ENCODE measurements around the gene CCSER2. TPM values are rescaled to one million over a fixed set of nuclear protein-coding genes. Genes with fewer than 3 reads are reported as not detected.
A peak's percentile ranks its signal among the peaks of the same experiment; 100 is the strongest.

Gene CCSER2
- total RNA-seq, 1 experiment from 2014 or later: 45.0 TPM

DNA sequence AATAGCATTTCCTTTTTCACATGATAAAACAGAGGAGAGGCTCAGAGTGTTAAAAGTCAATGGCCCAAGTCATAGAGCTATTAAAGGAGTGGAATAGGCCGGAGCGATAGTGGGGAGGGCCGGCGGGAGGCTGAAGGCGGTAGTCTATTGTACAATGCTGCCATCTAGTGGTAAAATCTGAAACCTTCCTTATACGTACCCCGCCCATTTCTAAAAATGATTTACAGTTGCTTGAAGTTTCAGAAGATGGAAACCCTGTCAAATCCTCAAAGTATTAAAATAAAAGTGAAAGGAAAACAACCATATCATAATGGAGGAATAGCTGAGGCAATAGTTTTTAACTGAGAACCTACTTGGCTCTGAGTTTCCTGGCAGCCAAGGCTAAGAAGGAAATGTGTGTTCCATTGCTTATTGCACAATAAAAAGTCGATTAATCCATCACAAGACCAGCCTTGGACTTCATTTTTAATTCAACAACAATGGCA is 209.1 kb downstream of the CCSER2 start:
- DNase-seq (ENCODE audit: low read depth in 1 of 2, low spot score in 2 of 2): peak; percentile 61 to 67
- Histone ChIP-seq H3K36me3 (peaks cover 8% of the 10 kb centered on the region; the same call in 1 of the 2 replicates), H3K4me3 (no peak overlapping the region), H3K27ac (no peak overlapping the region), H3K9me3 (replicated peaks) (peaks cover 27% of the 10 kb centered on the region), H3K4me1 (replicated peaks) (peaks cover 43% of the 10 kb centered on the region), H3K27me3 (replicated peaks) (no peaks in the 10 kb centered on the region)

DNA sequence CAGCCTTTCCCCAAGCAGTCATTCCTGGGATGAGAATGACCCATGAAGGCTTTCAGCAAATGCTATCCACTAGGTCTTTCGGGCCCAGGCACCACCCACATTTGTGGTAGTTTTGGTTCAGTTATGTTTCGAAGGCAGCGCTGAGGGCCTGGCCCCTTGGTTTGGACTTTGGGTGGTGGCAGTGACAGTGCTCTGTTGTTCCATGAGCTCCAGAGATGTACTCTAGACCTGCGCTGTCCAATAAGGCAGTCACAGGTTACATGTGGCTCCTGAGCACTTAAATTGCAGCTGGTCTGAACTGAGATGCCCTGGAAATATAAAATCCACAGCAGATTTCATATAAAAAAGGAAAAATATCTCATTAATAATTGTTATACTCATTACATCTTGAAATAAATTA is 209.6 kb downstream of the CCSER2 start:
- no peak for DNase-seq (ENCODE audit: low read depth in 1 of 2, low spot score in 2 of 2)
- Histone ChIP-seq H3K27me3 (replicated peaks) (no peaks in the 10 kb centered on the region), H3K36me3 (peaks cover 8% of the 10 kb centered on the region; the same call in 1 of the 2 replicates), H3K4me3 (no peak overlapping the region), H3K27ac (no peak overlapping the region), H3K4me1 (replicated peaks) (peaks cover 43% of the 10 kb centered on the region), H3K9me3 (replicated peaks) (peaks cover 27% of the 10 kb centered on the region)

DNA sequence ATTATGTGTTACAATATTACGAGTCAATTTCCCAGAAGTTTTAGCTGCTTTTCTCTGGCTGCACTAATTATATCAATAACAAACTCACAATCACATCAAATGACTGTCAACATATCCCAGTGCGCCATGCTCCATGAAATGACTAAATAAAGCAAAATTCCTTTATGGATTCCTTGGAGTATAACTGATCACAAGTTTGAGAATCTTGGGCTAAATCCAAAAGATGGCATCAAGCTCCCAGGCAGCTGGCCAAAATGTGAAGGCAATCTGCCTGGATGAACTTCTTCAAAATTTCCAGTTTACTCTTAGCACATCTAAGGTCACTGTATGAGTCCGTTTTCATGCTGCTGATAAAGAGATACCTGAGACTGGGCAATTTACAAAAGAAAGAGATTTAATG is 210.8 kb downstream of the CCSER2 start:
- H3K9me3 ChIP-seq (replicated peaks): peaks cover 27% of the 10 kb centered on the region
- DNase-seq (ENCODE audit: low read depth in 1 of 2, low spot score in 2 of 2): no peak
- H3K27me3 ChIP-seq (replicated peaks): no peaks in the 10 kb centered on the region
- H3K4me3 ChIP-seq: no peak overlapping the region
- H3K36me3 ChIP-seq: peaks cover 8% of the 10 kb centered on the region; the same call in 1 of the 2 replicates
- H3K4me1 ChIP-seq (replicated peaks): peaks cover 47% of the 10 kb centered on the region
- peak overlapping the region; percentile 99 for H3K27ac ChIP-seq

DNA sequence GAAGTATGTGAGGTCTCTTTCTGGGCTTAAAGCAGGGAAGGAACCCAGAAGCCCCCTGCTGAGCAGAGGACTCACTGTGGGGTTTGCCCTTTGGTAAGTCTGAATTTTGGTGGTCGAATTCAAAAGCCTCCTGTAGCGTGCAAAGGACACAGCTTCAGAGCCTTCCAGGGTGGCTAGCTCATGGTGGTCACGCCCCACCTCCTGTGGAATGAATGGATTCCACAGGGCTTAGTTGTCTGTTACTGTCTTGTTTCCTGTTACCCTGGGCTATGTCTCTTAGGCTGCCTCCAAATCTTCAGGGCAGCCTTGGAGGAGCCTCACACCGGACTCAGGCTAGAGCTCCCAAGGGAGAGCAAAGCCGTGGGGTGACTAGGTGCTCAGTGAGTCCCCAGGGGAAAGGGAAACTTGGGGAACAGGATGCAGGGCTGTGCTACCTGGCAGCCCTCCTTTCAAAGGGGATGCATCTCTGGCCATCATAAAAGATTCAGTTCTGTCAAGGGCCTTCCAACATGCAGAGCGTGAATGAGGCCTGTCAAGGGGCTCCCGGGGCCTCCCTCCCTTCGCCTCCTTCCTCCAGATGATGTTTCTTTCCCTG is 211.7 kb downstream of the CCSER2 start:
- peak overlapping the region; percentile 99 for H3K27ac ChIP-seq
- no peak overlapping the region for H3K4me3 ChIP-seq
- H3K27me3 ChIP-seq (replicated peaks): no peaks in the 10 kb centered on the region
- peaks cover 27% of the 10 kb centered on the region for H3K9me3 ChIP-seq (replicated peaks)
- peaks cover 42% of the 10 kb centered on the region for H3K4me1 ChIP-seq (replicated peaks)
- peak; percentile 95 to 96 for DNase-seq (ENCODE audit: low read depth in 1 of 2, low spot score in 2 of 2)
- peaks cover 8% of the 10 kb centered on the region; the same call in 1 of the 2 replicates for H3K36me3 ChIP-seq

DNA sequence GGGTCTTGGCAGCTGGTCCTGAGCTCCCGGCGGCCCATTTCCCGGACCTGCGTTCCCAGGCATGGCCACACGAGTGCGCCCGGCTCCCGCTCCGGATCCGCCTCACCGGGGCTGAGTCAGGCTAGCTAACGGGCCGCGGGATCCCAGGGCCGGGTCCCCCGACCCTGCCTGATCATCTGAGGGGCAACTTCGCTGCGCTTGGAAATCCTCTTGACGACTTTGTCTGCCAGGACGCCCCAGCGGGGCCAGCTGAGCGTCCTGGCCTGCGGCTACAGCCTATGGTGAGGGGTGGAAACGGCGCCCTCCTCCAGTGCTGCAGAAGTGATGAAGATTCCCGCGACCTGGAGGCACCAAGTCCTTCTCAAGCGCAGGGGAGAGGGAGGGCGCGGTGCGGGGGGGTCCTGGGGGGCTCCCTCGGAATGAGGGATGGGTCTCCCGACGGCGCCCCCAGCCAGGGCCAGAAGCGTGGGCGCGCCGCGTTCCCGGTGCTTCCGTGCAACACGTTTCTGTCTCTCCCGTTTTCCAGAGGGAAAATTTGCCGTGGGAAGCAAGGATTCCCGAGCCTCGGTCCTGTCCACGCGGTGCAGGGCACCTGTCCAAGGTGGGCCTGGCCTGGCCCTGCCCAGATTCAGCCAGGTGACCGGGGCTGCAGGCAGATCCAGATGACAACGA is 212.4 kb downstream of the CCSER2 start:
- peaks cover 42% of the 10 kb centered on the region for H3K4me1 ChIP-seq (replicated peaks)
- peak in 1 of 2 experiments; percentile 74 for DNase-seq (ENCODE audit: low read depth in 1 of 2, low spot score in 2 of 2)
- peak overlapping the region; percentile 99 for H3K27ac ChIP-seq
- no peaks in the 10 kb centered on the region for H3K27me3 ChIP-seq (replicated peaks)
- peaks cover 27% of the 10 kb centered on the region for H3K9me3 ChIP-seq (replicated peaks)
- H3K36me3 ChIP-seq: peaks cover 8% of the 10 kb centered on the region; the same call in 1 of the 2 replicates
- no peak overlapping the region for H3K4me3 ChIP-seq

DNA sequence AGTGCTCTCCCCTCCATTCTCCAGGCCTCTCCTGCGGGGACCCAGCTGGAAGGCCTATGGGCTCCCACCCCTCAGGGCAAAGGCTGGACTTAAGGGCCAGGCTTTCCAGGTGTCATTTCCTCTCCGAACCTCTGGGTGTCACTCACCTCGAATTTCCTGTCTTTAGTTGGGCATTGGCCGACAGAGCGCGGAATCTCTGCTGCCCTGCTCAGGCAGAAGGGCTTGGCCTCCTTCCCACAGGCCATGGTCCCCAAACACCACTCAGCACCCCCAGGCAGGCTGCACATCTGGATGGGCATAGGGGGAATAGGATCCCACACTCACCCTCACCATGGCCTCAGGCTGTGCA is 212.9 kb downstream of the CCSER2 start:
- DNase-seq (ENCODE audit: low read depth in 1 of 2, low spot score in 2 of 2): no peak
- peak overlapping the region; percentile 99 for H3K27ac ChIP-seq
- H3K9me3 ChIP-seq (replicated peaks): peaks cover 27% of the 10 kb centered on the region
- H3K4me1 ChIP-seq (replicated peaks): peaks cover 42% of the 10 kb centered on the region
- no peaks in the 10 kb centered on the region for H3K27me3 ChIP-seq (replicated peaks)
- peaks cover 8% of the 10 kb centered on the region; the same call in 1 of the 2 replicates for H3K36me3 ChIP-seq
- no peak overlapping the region for H3K4me3 ChIP-seq

DNA sequence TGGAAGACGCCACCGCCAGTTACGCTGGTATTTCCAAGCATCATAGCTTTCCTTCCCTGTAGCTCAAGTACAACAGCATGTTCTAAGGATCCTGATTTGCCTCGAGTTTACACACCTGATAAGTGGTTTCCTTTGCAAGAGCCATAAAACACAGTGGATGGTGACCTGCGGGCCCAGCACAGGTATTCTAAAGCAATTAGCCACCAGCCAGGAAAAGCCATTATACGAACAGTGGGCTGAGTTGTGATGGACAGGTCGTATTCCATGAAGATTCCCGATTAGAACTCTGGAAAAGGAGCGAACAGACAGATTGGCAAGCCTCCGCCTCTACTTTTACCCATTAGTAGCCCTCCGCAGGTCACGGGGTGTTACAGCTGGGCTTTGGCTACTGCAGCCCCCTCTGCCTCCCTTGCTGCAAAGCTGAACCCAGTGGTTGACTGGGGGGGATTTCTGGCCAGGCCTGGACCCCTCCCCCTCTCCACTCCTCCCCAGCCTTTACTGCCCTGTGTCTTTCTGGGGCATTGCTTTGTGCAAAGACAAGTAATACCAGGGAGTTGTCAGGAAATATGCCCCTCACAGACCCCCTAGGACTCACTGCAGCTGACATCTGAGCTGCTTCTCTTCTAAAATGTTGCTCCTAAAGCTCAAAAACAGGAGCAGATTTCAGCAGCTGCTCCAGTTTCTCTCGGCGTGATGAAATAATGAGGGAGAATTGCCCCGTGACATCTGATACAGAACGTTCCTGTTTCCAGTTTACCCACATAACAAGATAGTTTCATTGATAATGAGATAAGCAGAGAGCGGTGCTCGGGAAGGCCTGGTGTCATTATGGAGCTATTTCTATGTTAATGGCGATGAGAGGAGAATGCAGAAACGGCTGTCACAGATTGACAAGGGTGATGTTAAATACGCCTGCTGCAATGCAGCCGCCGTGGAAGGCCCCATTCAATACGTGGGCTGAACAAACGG is 214.4 kb downstream of the CCSER2 start:
- H3K4me3 ChIP-seq: no peak overlapping the region
- no peaks in the 10 kb centered on the region for H3K27me3 ChIP-seq (replicated peaks)
- peaks cover 8% of the 10 kb centered on the region; the same call in 1 of the 2 replicates for H3K36me3 ChIP-seq
- peaks cover 37% of the 10 kb centered on the region for H3K4me1 ChIP-seq (replicated peaks)
- H3K27ac ChIP-seq: no peak overlapping the region
- DNase-seq (ENCODE audit: low read depth in 1 of 2, low spot score in 2 of 2): no peak
- H3K9me3 ChIP-seq (replicated peaks): peaks cover 27% of the 10 kb centered on the region

DNA sequence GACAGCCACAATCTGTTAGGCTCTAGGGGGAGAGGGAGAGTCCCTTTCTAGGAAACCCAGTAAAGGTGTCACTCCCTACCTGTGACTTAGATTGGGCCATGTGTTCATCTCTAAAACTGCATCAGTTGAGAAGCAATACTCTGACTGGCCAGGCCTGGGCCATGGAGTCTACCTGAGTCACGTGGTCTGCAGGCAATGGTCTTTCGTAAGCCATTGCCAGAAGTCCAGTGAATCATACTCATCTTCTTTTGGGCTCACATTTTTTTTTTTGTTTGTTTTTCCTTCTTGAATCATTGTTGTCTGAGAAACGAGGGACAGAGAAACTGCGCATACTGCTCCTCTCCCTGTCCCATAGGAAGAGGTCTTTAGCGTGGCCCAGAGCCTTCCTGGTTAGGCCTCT is 215.6 kb downstream of the CCSER2 start:
- Histone ChIP-seq H3K4me1 (replicated peaks) (peaks cover 34% of the 10 kb centered on the region), H3K27me3 (replicated peaks) (no peaks in the 10 kb centered on the region), H3K36me3 (peaks cover 5% of the 10 kb centered on the region; the same call in 1 of the 2 replicates), H3K4me3 (no peak overlapping the region), H3K9me3 (replicated peaks) (peaks cover 26% of the 10 kb centered on the region), H3K27ac (no peak overlapping the region)
- DNase-seq (ENCODE audit: low read depth in 1 of 2, low spot score in 2 of 2): no peak

DNA sequence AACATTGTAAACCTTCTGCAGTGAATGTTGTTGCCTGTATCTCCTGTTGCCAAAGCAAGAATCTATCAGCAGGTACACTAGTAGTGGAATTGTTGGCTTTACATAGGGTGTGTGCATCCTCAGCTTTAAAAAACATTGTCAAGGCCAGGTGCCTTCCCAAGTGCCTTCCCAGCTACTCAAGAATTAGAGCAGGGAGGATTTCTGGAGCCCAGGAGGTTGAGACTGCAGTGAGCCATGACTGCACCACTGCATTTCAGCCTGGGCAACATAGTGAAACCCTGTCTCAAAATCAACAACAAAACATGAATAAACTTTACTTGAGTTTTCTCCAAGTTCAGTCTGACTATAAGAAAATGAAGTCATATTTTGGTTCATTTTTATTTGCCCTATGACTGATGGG is 217.3 kb downstream of the CCSER2 start:
- no peaks in the 10 kb centered on the region for H3K36me3 ChIP-seq
- no peak overlapping the region for H3K27ac ChIP-seq
- peaks cover 16% of the 10 kb centered on the region; the same call in 1 of the 2 replicates for H3K9me3 ChIP-seq (replicated peaks)
- no peaks in the 10 kb centered on the region for H3K27me3 ChIP-seq (replicated peaks)
- no peak overlapping the region for H3K4me3 ChIP-seq
- DNase-seq (ENCODE audit: low read depth in 1 of 2, low spot score in 2 of 2): no peak
- H3K4me1 ChIP-seq (replicated peaks): peaks cover 17% of the 10 kb centered on the region

DNA sequence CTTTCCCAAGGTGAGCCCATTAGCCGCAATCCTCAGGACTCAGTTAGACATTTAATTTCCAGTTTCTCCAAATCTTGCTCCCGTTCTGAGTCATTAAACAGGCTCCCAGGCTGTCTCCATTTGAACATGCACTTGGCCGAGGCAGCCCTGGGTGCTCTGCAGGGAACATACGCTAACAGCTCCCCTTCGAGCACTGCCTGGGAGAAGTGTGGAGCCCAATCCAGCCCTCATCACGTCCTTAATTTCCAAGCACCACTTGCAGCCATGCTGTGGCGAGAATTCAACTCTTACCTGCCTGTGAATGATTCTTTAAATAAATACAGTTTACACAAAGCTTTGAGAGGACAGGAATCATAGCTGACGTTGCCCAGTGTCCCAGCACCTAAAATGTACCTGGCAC is 218.2 kb downstream of the CCSER2 start:
- DNase-seq (ENCODE audit: low read depth in 1 of 2, low spot score in 2 of 2): no peak
- no peaks in the 10 kb centered on the region for H3K27me3 ChIP-seq (replicated peaks)
- no peak overlapping the region for H3K4me3 ChIP-seq
- H3K4me1 ChIP-seq (replicated peaks): peaks cover 8% of the 10 kb centered on the region
- H3K9me3 ChIP-seq (replicated peaks): 0 out of 2 replicates have a peak, but pooled peaks cover 6% of the 10 kb centered on the region
- no peak overlapping the region for H3K27ac ChIP-seq
- H3K36me3 ChIP-seq: no peaks in the 10 kb centered on the region

DNA sequence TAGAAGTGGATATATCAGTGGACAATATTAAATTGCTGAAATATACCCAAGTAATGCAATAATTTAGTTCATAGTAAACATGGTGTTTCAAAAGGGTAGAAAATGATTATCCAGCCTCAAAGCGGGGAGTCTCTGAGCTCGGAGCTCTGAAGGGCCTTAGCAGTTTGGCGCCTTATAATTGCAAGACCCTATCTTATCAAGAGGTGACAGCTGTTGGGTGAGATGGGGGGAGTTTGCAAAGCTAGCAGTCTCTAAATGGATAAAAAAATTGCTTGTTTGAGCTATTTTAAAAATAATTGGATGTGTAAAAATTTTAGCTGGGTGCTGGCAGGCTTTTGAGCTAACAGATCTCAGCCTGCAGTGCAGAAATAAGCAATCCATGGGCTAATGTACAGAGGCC is 219.2 kb downstream of the CCSER2 start:
- H3K9me3 ChIP-seq (replicated peaks): no peaks in the 10 kb centered on the region
- no peaks in the 10 kb centered on the region for H3K36me3 ChIP-seq
- H3K27me3 ChIP-seq (replicated peaks): no peaks in the 10 kb centered on the region
- no peak overlapping the region for H3K4me3 ChIP-seq
- H3K4me1 ChIP-seq (replicated peaks): peaks cover 4% of the 10 kb centered on the region
- DNase-seq (ENCODE audit: low read depth in 1 of 2, low spot score in 2 of 2): no peak
- H3K27ac ChIP-seq: no peak overlapping the region

DNA sequence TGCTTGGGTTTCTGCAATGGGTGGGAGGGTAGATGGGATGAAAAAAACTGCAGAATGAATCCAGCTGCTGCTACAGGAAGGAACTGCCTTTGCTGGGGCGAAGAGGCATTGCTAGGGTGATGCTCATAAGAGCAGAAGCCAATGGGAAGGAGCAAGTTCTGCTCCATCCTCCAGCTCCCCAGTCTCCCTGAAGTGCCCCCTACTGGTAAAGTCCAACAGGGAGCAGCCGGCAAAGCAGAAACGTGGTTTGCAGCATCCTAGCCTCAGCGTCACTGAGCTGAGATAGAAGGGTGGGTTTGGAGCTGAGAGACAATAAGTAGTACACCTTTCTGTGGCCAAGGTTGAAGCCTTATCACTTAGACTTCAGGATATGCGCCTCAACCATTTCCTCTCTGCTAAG is 220.5 kb downstream of the CCSER2 start:
- no peak for DNase-seq (ENCODE audit: low read depth in 1 of 2, low spot score in 2 of 2)
- H3K4me3 ChIP-seq: no peak overlapping the region
- H3K36me3 ChIP-seq: no peaks in the 10 kb centered on the region
- no peaks in the 10 kb centered on the region for H3K27me3 ChIP-seq (replicated peaks)
- peaks cover under 1% of the 10 kb centered on the region for H3K4me1 ChIP-seq (replicated peaks)
- no peak overlapping the region for H3K27ac ChIP-seq
- H3K9me3 ChIP-seq (replicated peaks): no peaks in the 10 kb centered on the region

DNA sequence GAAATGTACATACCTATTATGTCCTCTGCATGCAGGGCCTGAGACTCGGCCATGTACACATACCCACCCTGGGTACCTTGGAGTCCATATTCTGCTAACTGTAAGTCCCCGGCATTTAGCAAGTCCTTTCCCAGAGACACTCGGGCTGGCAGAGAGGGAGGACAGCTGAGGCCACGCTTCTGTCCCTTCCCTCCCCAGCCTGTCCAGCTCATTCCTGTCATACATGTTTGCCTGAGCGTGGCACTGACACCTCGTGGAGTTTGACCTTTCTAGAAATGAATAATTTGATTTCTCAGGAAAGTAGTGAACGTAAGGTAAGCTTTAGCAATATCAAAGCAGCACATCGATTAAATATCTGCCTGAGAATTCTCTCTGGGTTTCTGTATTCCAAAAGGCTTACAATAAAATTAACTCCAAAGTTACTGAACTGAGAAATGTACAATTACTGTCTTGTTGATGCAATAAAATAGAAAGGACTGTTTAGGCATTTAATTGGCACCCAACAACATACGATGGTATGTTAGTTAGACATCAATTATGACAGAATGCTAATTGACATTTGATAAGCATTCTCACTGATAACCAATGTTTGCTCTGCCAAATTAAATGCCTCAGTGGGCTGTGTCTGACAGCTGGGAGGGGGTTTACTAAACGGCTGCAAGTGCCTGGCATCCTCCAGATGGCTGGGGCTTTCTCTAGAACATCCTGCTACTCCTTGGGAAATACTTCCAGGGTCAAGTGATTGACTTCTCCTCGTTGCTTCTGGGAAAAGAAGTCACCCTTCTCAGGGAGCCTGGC is 221.2 kb downstream of the CCSER2 start:
- no peak for DNase-seq (ENCODE audit: low read depth in 1 of 2, low spot score in 2 of 2)
- Histone ChIP-seq H3K36me3 (no peaks in the 10 kb centered on the region), H3K4me3 (no peak overlapping the region), H3K27me3 (replicated peaks) (no peaks in the 10 kb centered on the region), H3K4me1 (replicated peaks) (no peaks in the 10 kb centered on the region), H3K9me3 (replicated peaks) (no peaks in the 10 kb centered on the region), H3K27ac (no peak overlapping the region)

All from SJSA1 (cell line).